GM10248 (cell line): ENCODE results near the gene CDH23.

Experiments
- CTCF ChIA-PET: fragments of 300-600 bp; sonication (Branson Sonifier 250); formaldehyde crosslinking; extraction: SDS; loops from one replicate; lab custom pipeline; 2021; ENCODE audit warnings: antibody characterized with exemption; lab: Yijun Ruan, JAX
- POLR2A ChIA-PET: fragments of 350-650 bp; sonication (Branson Sonifier 250); formaldehyde crosslinking; extraction: SDS; loops from one replicate; lab custom pipeline; 2020; ENCODE audit warnings: antibody characterized with exemption; lab: Yijun Ruan, JAX
- DNase-seq: peaks from one replicate; pipeline ENCODE4 v3.0.0; 2012; ENCODE audit errors: extremely low spot score
- TF ChIP-seq, protein P1 (sequence below): IDR thresholded peaks from 2 replicates; pipeline ENCODE4 v1.5.1; 2012; ENCODE audit warnings: mild to moderate bottlenecking, low read depth; ENCODE audit errors: extremely low read depth, missing control alignments, control extremely low read depth

The CDH23 gene

DNA sequence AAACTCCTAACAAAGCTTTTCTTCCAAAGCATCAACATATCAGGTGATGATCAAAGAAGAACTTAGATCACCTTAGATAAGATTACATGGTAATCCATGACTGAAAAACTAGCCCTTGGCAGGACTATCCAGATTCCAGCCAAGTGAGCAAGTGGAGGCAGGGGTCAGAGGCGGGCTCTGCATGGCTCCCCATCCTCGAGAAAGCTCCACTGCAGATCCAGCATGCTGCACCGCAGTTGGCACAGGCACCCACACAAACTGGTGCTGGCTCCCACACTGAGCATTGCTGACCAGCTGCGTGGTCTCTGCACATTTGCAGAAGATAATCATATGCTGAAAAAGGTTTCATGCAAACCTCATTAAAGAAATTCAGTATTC lies 444.2 kb downstream of the CDH23 start:
- no peak for DNase-seq
- TF ChIP-seq, protein P1, sequence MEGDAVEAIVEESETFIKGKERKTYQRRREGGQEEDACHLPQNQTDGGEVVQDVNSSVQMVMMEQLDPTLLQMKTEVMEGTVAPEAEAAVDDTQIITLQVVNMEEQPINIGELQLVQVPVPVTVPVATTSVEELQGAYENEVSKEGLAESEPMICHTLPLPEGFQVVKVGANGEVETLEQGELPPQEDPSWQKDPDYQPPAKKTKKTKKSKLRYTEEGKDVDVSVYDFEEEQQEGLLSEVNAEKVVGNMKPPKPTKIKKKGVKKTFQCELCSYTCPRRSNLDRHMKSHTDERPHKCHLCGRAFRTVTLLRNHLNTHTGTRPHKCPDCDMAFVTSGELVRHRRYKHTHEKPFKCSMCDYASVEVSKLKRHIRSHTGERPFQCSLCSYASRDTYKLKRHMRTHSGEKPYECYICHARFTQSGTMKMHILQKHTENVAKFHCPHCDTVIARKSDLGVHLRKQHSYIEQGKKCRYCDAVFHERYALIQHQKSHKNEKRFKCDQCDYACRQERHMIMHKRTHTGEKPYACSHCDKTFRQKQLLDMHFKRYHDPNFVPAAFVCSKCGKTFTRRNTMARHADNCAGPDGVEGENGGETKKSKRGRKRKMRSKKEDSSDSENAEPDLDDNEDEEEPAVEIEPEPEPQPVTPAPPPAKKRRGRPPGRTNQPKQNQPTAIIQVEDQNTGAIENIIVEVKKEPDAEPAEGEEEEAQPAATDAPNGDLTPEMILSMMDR: no peak
- POLR2A ChIA-PET: interaction anchor here (1.1 to 5.0 kb wide), 2 partner anchors 8 to 10 kb away, joined by 4 to 25 read pairs; partner anchors contain the start of gene PSAP
- CTCF ChIA-PET: interaction anchor here (0.7 to 11.2 kb wide), 3 partner anchors 19 to 57 kb away, joined by 3 to 90 read pairs (median 3); no protein-coding TSS in a partner anchor

DNA sequence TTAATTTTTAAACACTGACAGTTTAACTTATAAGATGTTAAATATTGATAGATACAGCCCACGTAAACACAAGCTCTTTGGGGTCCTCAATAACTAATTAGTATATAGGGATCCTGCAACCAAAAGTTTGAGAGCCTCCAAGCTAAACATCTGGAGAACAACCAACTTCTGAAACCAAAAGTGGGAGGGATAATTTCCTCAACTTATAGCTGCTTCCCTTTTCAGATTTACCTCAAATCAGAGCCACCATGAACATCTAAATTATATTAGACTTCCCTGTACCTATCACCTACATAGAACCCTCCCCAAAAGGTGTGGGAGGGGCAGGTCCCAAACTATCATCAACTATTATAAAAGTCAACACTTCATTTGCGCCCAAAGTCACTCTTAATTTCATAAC lies 445.7 kb downstream of the CDH23 start:
- TF ChIP-seq, protein P1: no peak
- ChIA-PET POLR2A (interaction anchor here (5.0 kb wide), 1 partner anchor 8 kb away, joined by 25 read pairs; the partner anchor contains the start of gene PSAP), CTCF (interaction anchor here (1.0 to 2.3 kb wide), 3 partner anchors 11 to 54 kb away, joined by 3 to 10 read pairs (median 4); no protein-coding TSS in a partner anchor)
- no peak for DNase-seq

DNA sequence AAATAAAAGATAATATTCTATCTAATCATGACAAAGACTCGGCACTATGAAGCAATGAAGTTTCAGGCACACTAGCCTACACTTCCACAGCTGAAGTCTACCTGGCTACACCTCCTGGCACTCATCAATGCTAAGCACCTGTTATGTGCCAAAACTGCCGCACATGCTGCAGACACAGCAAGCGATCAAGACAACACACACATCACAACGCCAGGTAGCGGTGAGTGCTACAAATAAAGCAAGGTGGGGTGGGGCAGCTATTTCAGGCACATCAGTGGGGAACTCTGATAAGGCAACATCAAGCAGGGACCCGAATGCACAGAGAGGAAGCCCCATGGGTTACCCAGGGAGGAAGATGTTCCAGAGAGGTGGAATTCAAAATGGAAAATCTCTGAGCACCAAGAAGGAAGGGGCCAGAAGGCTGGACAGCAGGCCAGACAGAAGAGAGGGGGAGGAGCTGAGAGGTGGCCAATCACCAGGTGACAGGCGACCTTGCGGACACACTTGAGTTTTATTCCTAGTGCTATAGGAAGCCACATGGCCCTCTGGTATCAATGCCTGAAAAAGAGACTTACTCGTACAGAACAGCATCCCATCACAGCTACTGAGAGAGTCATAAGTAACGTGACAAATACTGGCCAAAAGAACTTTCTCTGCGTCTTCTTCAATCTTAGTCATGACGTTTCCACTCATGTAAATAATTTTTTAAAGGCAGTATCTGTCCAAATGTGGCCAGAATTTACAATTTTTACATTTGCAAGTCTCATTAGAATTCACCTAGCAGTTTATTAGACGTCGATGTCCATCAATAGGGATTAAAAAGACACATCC lies 446.4 kb downstream of the CDH23 start:
- TF ChIP-seq, protein P1: no peak
- no peak for DNase-seq
- CTCF ChIA-PET: interaction anchor here (1.0 to 2.3 kb wide), 3 partner anchors 12 to 53 kb away, joined by 3 to 10 read pairs (median 4); no protein-coding TSS in a partner anchor
- POLR2A ChIA-PET: interaction anchor here (5.0 kb wide), 1 partner anchor 8 kb away, joined by 25 read pairs; the partner anchor contains the start of gene PSAP

DNA sequence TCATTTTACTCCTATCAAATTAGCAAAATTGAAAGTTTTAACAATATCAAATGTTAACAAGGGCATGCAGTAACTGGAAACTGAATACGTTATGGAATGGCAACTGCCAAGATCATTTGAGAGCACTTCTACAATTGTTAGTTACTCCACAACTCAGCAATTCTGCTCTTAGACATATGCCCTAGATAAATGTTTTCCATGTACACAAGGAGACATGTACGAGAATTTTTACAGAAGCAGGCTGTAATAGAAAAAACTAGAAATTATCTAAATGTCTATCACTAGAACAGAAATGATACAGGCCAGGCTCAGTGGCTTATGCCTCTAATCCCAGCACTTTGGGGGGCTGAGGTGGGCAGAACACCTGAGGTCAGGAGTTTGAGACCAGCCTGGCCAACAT lies 447.4 kb downstream of the CDH23 start:
- CTCF ChIA-PET: interaction anchor here (3.1 kb wide), 1 partner anchor 52 kb away, joined by 17 read pairs; no protein-coding TSS in a partner anchor

DNA sequence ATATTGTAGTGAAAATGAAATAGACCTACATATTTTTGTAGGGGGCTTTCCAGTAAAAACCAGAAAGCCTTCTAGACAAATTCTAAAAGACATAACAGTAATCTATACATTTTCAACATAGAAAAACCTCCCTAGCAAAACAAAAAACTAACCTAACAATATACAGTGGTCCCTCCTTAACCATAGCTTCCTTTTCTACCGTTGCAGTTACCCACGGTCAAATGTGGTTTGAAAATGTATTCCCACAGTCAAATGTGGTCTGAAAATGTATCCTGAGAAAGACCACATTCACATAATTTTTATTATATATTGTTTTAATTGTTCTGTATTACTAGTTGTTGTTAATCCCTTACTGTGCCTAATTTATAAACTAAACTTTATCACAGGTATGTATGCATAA lies 448.0 kb downstream of the CDH23 start:
- ChIA-PET POLR2A (no interaction called here), CTCF (interaction anchor here (1.1 to 3.1 kb wide), 2 partner anchors 8 to 52 kb away, joined by 6 to 17 read pairs; no protein-coding TSS in a partner anchor)
- TF ChIP-seq, protein P1: no peak

More for the DNA sequence above, 447.4 kb downstream of the CDH23 start:
- TF ChIP-seq, protein P1: no peak
- POLR2A ChIA-PET: no interaction called here
- no peak for DNase-seq

More for the DNA sequence above, 448.0 kb downstream of the CDH23 start:
- DNase-seq: no peak
